Lung (tissue), 12 donors: ENCODE data around the gene PRCC. TPM values are rescaled to one million over a fixed set of nuclear protein-coding genes. Genes with fewer than 3 reads are reported as not detected.

Source experiments
- ATAC-seq: fragments of 200-7000 bp; cut with Tn5 transposase; one replicate; pipeline ENCODE4 v1.9.1; 2020; ENCODE audit warnings: moderate number of reproducible peaks; ENCODE audit not compliant: insufficient read depth, low FRiP score
- DNase-seq, 3 donors: peaks; one replicate each; pipeline ENCODE4 v3.0.0-alpha.2; 2013 to 2017
- H3K27ac ChIP-seq, 2 donors: one replicate each; pipeline ENCODE4 v1.5.1; 2013; ENCODE audit warnings: mild to moderate bottlenecking in 2 of 2, moderate library complexity in 2 of 2, control low read depth in 1 of 2, inconsistent platforms in 1 of 2, low read depth in 1 of 2, low read length in 1 of 2
- H3K27me3 ChIP-seq, 3 donors: one replicate each; pipeline ENCODE4 v1.5.1; 2013; ENCODE audit warnings: low read length in 2 of 3; ENCODE audit not compliant: control insufficient read depth in 3 of 3, insufficient read depth in 3 of 3
- H3K36me3 ChIP-seq, 4 donors: one replicate each; pipeline ENCODE4 v1.5.1; 2013; ENCODE audit warnings: low read length in 4 of 4, mild to moderate bottlenecking in 1 of 4, moderate library complexity in 1 of 4; ENCODE audit not compliant: control insufficient read depth in 4 of 4, insufficient read depth in 4 of 4
- H3K4me1 ChIP-seq, 5 donors: one replicate each; pipeline ENCODE4 v1.5.1; 2013; ENCODE audit warnings: low read length in 5 of 5, mild to moderate bottlenecking in 2 of 5, moderate library complexity in 1 of 5; ENCODE audit not compliant: control insufficient read depth in 5 of 5, insufficient read depth in 5 of 5
- H3K4me3 ChIP-seq: one replicate; pipeline ENCODE4 v1.5.1; 2013; ENCODE audit warnings: mild to moderate bottlenecking, control low read depth, moderate library complexity
- H3K9ac ChIP-seq, 2 donors: one replicate each; pipeline ENCODE4 v1.5.1; 2013; ENCODE audit warnings: low read length in 2 of 2, control low read depth in 1 of 2; ENCODE audit not compliant: insufficient read depth in 1 of 2
- H3K9me3 ChIP-seq, 4 donors: one replicate each; pipeline ENCODE4 v1.5.1; 2013; ENCODE audit warnings: low read length in 3 of 4, mild to moderate bottlenecking in 1 of 4, moderate library complexity in 1 of 4; ENCODE audit not compliant: control insufficient read depth in 4 of 4, insufficient read depth in 3 of 4
- WGBS, 2 donors: extraction: QIAGEN DNeasy Blood & Tissue Kit; methylation state at CpG; one replicate each; pipeline ENCODE4 v1.1.7; 2013; 5-methylcytosine and 5-hydroxymethylcytosine counted together
- polyA plus RNA-seq, 2 donors: library from polyadenylated mRNA; stranded (reverse); fragments of 200-250 nt; gene quantifications; one replicate each; pipeline ENCODE4 v1.2.1, GENCODE V29; 2013
- total RNA-seq, 2 donors: library from RNA; depleted of rRNA in 1 of 2; stranded (reverse); fragments of >200 nt in 1 of 2; gene quantifications; one replicate each; pipeline ENCODE4 v1.2.1, GENCODE V29; 2014 to 2021
- TF ChIP-seq, protein P1 (sequence below): IDR thresholded peaks from 2 replicates; pipeline ENCODE4 v1.5.1; 2012; ENCODE audit warnings: mild to moderate bottlenecking; ENCODE audit errors: control extremely low read depth, extremely low read depth
- donor health status: control.
- donor health status: control.
- donor health status: Bipolar disorder and iron deficiency.
- donor health status: healthy.
- donor health status: DM: yes; HTN: yes; CAD: no.

Gene PRCC
- total and polyA plus RNA-seq, 4 donors = 36.2 to 52.7 (median 39.3) TPM

- ATAC-seq (no peak), DNase-seq (no peak)
- 85% methylated on average over 4 of the region's 4 CpGs for WGBS, 2 donors
- Histone ChIP-seq H3K4me3 (no peak overlapping the region), H3K36me3 (peaks cover 31 to 45% (median 36%) of the 10 kb centered on the region in 4 donors), H3K27ac (no peak overlapping the region), H3K4me1 (no peaks in the 10 kb centered on the region), H3K9me3 (no peaks in the 10 kb centered on the region), H3K27me3 (no peaks in the 10 kb centered on the region), H3K9ac (no peak overlapping the region)
- TF ChIP-seq, protein P1, sequence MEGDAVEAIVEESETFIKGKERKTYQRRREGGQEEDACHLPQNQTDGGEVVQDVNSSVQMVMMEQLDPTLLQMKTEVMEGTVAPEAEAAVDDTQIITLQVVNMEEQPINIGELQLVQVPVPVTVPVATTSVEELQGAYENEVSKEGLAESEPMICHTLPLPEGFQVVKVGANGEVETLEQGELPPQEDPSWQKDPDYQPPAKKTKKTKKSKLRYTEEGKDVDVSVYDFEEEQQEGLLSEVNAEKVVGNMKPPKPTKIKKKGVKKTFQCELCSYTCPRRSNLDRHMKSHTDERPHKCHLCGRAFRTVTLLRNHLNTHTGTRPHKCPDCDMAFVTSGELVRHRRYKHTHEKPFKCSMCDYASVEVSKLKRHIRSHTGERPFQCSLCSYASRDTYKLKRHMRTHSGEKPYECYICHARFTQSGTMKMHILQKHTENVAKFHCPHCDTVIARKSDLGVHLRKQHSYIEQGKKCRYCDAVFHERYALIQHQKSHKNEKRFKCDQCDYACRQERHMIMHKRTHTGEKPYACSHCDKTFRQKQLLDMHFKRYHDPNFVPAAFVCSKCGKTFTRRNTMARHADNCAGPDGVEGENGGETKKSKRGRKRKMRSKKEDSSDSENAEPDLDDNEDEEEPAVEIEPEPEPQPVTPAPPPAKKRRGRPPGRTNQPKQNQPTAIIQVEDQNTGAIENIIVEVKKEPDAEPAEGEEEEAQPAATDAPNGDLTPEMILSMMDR = no peak
Measured at GRCh38 chr1:156789621-156790318, 22.4 kb downstream of the PRCC start.

DNA sequence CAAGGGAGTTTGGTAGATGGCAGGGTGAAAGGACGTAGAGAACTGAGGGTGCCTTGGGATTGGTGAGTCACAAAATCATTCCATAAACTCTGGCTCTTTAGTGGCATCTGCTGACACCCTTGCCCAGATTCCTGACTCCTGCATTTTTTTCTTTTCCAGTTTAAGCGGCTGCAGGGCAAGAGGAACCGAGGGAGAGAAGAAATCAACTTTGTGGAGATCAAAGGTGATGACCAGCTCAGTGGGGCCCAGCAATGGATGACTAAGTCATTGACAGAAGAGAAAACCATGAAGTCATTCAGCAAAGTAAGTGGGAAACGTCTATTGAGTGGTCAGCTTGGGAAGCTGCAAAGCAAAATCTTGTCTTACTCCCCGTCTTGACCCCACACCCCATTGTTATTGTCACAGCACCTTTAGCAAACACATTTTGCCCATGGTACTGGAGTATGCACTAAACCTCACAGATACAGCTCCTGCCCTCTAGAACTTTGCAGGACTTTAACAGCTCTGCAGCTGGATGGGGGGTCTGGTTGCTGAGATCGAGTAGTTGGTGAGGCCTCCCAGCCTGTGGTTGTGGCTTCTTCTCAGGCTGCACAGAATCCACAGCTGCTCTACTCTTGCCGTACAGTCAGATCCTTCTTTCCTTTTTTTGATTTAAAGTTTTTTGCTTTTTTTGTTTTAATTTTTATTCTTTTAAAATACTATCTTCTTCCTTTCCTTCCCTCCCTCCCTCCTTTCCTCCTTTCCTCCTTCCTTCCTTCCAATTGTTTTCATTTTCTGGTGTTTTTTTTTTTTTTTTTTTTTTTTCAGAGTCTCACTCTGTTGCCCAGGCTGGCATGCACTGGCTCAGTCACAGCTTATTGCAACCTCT lies 27.4 kb downstream of the PRCC start:
- ATAC-seq = no peak
- WGBS, 2 donors = 84 to 88% methylated on average over 7 of the region's 7 CpGs
- Histone ChIP-seq H3K9ac (no peak overlapping the region), H3K4me3 (no peak overlapping the region), H3K27ac (no peak overlapping the region), H3K36me3 (peaks cover 41 to 53% (median 48%) of the 10 kb centered on the region in 4 donors), H3K9me3 (no peaks in the 10 kb centered on the region), H3K4me1 (no peaks in the 10 kb centered on the region), H3K27me3 (no peaks in the 10 kb centered on the region)
- TF ChIP-seq, protein P1 = no peak
- DNase-seq = no peak

- Histone ChIP-seq H3K4me3 (no peak overlapping the region), H3K27me3 (no peaks in the 10 kb centered on the region), H3K9me3 (no peaks in the 10 kb centered on the region), H3K4me1 (no peaks in the 10 kb centered on the region), H3K36me3 (peaks cover 44 to 50% (median 48%) of the 10 kb centered on the region in 4 donors), H3K9ac (no peak overlapping the region), H3K27ac (no peak overlapping the region)
- ATAC-seq (no peak), DNase-seq (no peak)
- 94 to 97% methylated on average over 5 of the region's 5 CpGs for WGBS, 2 donors
- TF ChIP-seq, protein P1 = no peak
Measured at GRCh38 chr1:156795374-156795733, 28.0 kb downstream of the PRCC start.
